ENCODE measurements around the gene E2F2. TPM values are rescaled to one million over a fixed set of nuclear protein-coding genes. Genes with fewer than 3 reads are reported as not detected.

Gene E2F2
- total and polyA plus RNA-seq, 11 donors = 0.04 to 2.7 (median 0.15) TPM; not detected in 1

GRCh38 chr1:23555270-23555985 lies 24.4 kb upstream of the E2F2 start:
- Histone ChIP-seq H3K27ac (peak overlapping the region; percentile 83 to 97 (median 94)), H3K4me1 (peaks cover 0 to 61% (median 41%) of the 10 kb centered on the region in 12 donors), H3K4me3 (peak overlapping the region in 11 of 12 donors; percentile 17 to 92 (median 80)), H3K36me3 (peaks cover 0 to 25% (median 14%) of the 10 kb centered on the region in 9 donors), H3K27me3 (peaks cover 0 to 9% (median 0%) of the 10 kb centered on the region in 9 donors), H3K9me3 (no peaks in the 10 kb centered on the region)
- intact Hi-C loops (cut with DNase I) = loop anchor here in 2 of 10 donors (5.0 to 10.0 kb wide), 2 partner anchors 82 to 199 kb away; no protein-coding TSS in a partner anchor
- ATAC-seq (no peak), DNase-seq (peak in 4 of 5 donors; percentile 45 to 69 (median 56))
- TF ChIP-seq CTCF (IDR thresholded peaks at IDR 0.05) (no peak), POLR2A (IDR thresholded peaks at IDR 0.05) (no peak)
- 22 to 31% (median 27%) methylated on average over 15 of the region's 15 CpGs for WGBS, 4 donors

GRCh38 chr1:23554481-23555269 lies 23.6 kb upstream of the E2F2 start:
- WGBS, 4 donors = 1 to 2% (median 1%) methylated on average over 36 to 81 of the region's 81 CpGs
- Histone ChIP-seq H3K4me1 (peaks cover 0 to 54% (median 35%) of the 10 kb centered on the region in 12 donors), H3K27me3 (peaks cover 0 to 9% (median 0%) of the 10 kb centered on the region in 9 donors), H3K4me3 (peak overlapping the region; percentile 25 to 92 (median 79)), H3K9me3 (no peaks in the 10 kb centered on the region), H3K27ac (peak overlapping the region; percentile 83 to 97 (median 94)), H3K36me3 (peaks cover 0 to 25% (median 14%) of the 10 kb centered on the region in 9 donors)
- DNase-seq (peak; percentile 86 to 93 (median 90)), ATAC-seq (peak; percentile 48 to 86 (median 75))
- TF ChIP-seq POLR2A (IDR thresholded peaks at IDR 0.05) (peak; percentile 45 to 93), CTCF (IDR thresholded peaks at IDR 0.05) (peak in 6 of 12 donors; percentile 22 to 61 (median 40))
- intact Hi-C loops (cut with DNase I) = loop anchor here in 2 of 10 donors (5.0 to 10.0 kb wide), 2 partner anchors 83 to 200 kb away; no protein-coding TSS in a partner anchor

GRCh38 chr1:23554127-23554480 lies 23.1 kb upstream of the E2F2 start:
- intact Hi-C loops (cut with DNase I) = loop anchor here in 1 of 10 donors (10.0 kb wide), 1 partner anchor 201 kb away; no protein-coding TSS in a partner anchor

More at GRCh38 chr1:23554127-23554480, 23.1 kb upstream of the E2F2 start:
- Histone ChIP-seq H3K27me3 (peaks cover 0 to 9% (median 0%) of the 10 kb centered on the region in 9 donors), H3K4me1 (peaks cover 0 to 54% (median 33%) of the 10 kb centered on the region in 12 donors), H3K4me3 (peak overlapping the region in 11 of 12 donors; percentile 33 to 92 (median 80)), H3K27ac (peak overlapping the region; percentile 83 to 97 (median 94)), H3K9me3 (no peaks in the 10 kb centered on the region), H3K36me3 (peaks cover 0 to 25% (median 14%) of the 10 kb centered on the region in 9 donors)
- DNase-seq = peak in 1 of 5 donors; percentile 46
- ATAC-seq = no peak
- 42 to 47% (median 44%) methylated on average over 12 of the region's 12 CpGs for WGBS, 4 donors
- no peak for TF ChIP-seq CTCF (IDR thresholded peaks at IDR 0.05)
- no peak for TF ChIP-seq POLR2A (IDR thresholded peaks at IDR 0.05)

Data from heart left ventricle (tissue), 16 donors.